ENCODE measurements around the gene SHCBP1.

SHCBP1 gene

GRCh38 chr16:46573834-46574159 is 47.4 kb downstream of the SHCBP1 start:
- no peak for DNase-seq (ENCODE audit: low read depth)
- no peak for TF ChIP-seq CTCF (IDR thresholded peaks at IDR 0.05; ENCODE audit: low read depth, low read length, missing control alignments)
- no peak overlapping the region for H3K4me3 ChIP-seq (ENCODE audit: low read depth, low read length)

GRCh38 chr16:46573008-46573833 is 48.0 kb downstream of the SHCBP1 start:
- TF ChIP-seq CTCF (IDR thresholded peaks at IDR 0.05; ENCODE audit: low read depth, low read length, missing control alignments): no peak
- DNase-seq (ENCODE audit: low read depth): no peak
- no peak overlapping the region for H3K4me3 ChIP-seq (ENCODE audit: low read depth, low read length)

GRCh38 chr16:46569231-46569735 is 51.9 kb downstream of the SHCBP1 start:
- no peak overlapping the region for H3K4me3 ChIP-seq (ENCODE audit: low read depth, low read length)
- no peak for TF ChIP-seq CTCF (IDR thresholded peaks at IDR 0.05; ENCODE audit: low read depth, low read length, missing control alignments)
- DNase-seq (ENCODE audit: low read depth): no peak

- no peak overlapping the region for H3K4me3 ChIP-seq (ENCODE audit: low read depth, low read length)
- TF ChIP-seq CTCF (IDR thresholded peaks at IDR 0.05; ENCODE audit: low read depth, low read length, missing control alignments): no peak
- no peak for DNase-seq (ENCODE audit: low read depth)
Observed at GRCh38 chr16:46568472-46569230, 52.5 kb downstream of the SHCBP1 start.

- TF ChIP-seq CTCF (IDR thresholded peaks at IDR 0.05; ENCODE audit: low read depth, low read length, missing control alignments): no peak
- no peak for DNase-seq (ENCODE audit: low read depth)
- H3K4me3 ChIP-seq (ENCODE audit: low read depth, low read length): no peak overlapping the region
Observed at GRCh38 chr16:46562979-46563378, 58.2 kb downstream of the SHCBP1 start.

- DNase-seq (ENCODE audit: low read depth): no peak
- no peak for TF ChIP-seq CTCF (IDR thresholded peaks at IDR 0.05; ENCODE audit: low read depth, low read length, missing control alignments)
- H3K4me3 ChIP-seq (ENCODE audit: low read depth, low read length): no peak overlapping the region
Observed at GRCh38 chr16:46558018-46558417, 63.2 kb downstream of the SHCBP1 start.

Measured in GM12864 (cell line).